ENCODE results near the gene OPCML. TPM values are rescaled to one million over a fixed set of nuclear protein-coding genes. Genes with fewer than 3 reads are reported as not detected.

The OPCML gene
- total and polyA plus RNA-seq, 2 of the 13 experiments (the other 11 are each of a cell fraction or from before 2014, with no cell fraction given), result not detected

DNA sequence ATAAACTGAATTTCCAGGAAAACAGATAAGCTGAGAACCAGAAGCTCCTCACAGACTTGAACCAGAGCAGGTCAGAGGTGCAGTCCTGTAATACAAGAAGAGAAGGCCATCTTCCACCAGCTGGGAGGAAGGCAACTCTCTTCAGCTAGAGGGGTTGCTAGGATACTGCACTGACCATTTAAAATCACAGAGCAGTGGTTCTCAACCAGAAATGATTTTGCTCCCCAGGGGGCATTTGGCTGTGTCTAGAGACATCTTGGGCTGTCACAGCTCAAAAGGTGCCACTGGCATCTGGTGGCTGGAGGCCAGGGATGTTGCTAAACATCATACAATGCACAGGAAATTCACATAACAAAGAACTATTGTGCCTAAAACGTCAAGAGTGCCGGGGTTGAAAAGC, 17.2 kb downstream of the OPCML start:
- Histone ChIP-seq H3K79me2 (ENCODE audit: insufficient read depth, low read length) (no peaks in the 10 kb centered on the region), H3K27ac (ENCODE audit: extremely low read length, insufficient read depth, low read length) (no peak overlapping the region), H3K4me2 (ENCODE audit: low read depth, low read length) (no peak overlapping the region), H3K9me3 (ENCODE audit: low read length) (no peaks in the 10 kb centered on the region), H3K36me3 (replicated peaks in 1 of 2; ENCODE audit: control insufficient read depth in 1 of 2, insufficient read depth in 2 of 2, low read length in 2 of 2) (no peaks in the 10 kb centered on the region), H3K27me3 (ENCODE audit: control insufficient read depth in 1 of 2, insufficient read depth in 2 of 2, low read length in 2 of 2) (no peaks in the 10 kb centered on the region; a peak in 1 of 5 replicates), H3K4me3 (replicated peaks in 1 of 3; ENCODE audit: insufficient read depth in 1 of 3, low read depth in 2 of 3, low read length in 3 of 3) (no peak overlapping the region), H3K9ac (ENCODE audit: insufficient read depth, low read depth, low read length) (no peak overlapping the region), H2AFZ (ENCODE audit: low read length) (no peak overlapping the region), H3K4me1 (ENCODE audit: insufficient read depth, low read length) (peaks cover 3% of the 10 kb centered on the region), H4K20me1 (ENCODE audit: insufficient read depth, low read length) (no peaks in the 10 kb centered on the region)
- BruUV-seq (replicated peaks), result no TSS peak
- ATAC-seq, result no peak
- TF ChIP-seq, protein P1, sequence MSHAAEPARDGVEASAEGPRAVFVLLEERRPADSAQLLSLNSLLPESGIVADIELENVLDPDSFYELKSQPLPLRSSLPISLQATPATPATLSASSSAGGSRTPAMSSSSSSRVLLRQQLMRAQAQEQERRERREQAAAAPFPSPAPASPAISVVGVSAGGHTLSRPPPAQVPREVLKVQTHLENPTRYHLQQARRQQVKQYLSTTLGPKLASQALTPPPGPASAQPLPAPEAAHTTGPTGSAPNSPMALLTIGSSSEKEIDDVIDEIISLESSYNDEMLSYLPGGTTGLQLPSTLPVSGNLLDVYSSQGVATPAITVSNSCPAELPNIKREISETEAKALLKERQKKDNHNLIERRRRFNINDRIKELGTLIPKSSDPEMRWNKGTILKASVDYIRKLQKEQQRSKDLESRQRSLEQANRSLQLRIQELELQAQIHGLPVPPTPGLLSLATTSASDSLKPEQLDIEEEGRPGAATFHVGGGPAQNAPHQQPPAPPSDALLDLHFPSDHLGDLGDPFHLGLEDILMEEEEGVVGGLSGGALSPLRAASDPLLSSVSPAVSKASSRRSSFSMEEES (CRISPR knock-in tag; IDR thresholded peaks at IDR 0.05), result no peak
- TF ChIP-seq ELF3 (CRISPR knock-in tag; IDR thresholded peaks at IDR 0.05) (no peak), HOXA9 (CRISPR knock-in tag; IDR thresholded peaks at IDR 0.05; ENCODE audit: borderline replicate concordance) (no peak), ZNF101 (CRISPR knock-in tag; IDR thresholded peaks at IDR 0.05; ENCODE audit: borderline replicate concordance, low read depth) (no peak), MTF1 (CRISPR knock-in tag; IDR thresholded peaks at IDR 0.05) (no peak), ZNF256 (CRISPR knock-in tag; conservative IDR thresholded peaks at IDR 0.05) (no peak), EP300 (IDR thresholded peaks at IDR 0.05; ENCODE audit: low read depth in 2 of 2, low read length in 2 of 2) (no peak), EP300 (CRISPR knock-in tag; IDR thresholded peaks at IDR 0.05; ENCODE audit: borderline replicate concordance) (no peak)
- TF ChIP-seq, protein P2, sequence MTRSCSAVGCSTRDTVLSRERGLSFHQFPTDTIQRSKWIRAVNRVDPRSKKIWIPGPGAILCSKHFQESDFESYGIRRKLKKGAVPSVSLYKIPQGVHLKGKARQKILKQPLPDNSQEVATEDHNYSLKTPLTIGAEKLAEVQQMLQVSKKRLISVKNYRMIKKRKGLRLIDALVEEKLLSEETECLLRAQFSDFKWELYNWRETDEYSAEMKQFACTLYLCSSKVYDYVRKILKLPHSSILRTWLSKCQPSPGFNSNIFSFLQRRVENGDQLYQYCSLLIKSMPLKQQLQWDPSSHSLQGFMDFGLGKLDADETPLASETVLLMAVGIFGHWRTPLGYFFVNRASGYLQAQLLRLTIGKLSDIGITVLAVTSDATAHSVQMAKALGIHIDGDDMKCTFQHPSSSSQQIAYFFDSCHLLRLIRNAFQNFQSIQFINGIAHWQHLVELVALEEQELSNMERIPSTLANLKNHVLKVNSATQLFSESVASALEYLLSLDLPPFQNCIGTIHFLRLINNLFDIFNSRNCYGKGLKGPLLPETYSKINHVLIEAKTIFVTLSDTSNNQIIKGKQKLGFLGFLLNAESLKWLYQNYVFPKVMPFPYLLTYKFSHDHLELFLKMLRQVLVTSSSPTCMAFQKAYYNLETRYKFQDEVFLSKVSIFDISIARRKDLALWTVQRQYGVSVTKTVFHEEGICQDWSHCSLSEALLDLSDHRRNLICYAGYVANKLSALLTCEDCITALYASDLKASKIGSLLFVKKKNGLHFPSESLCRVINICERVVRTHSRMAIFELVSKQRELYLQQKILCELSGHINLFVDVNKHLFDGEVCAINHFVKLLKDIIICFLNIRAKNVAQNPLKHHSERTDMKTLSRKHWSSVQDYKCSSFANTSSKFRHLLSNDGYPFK (CRISPR knock-in tag; IDR thresholded peaks at IDR 0.05; ENCODE audit: borderline replicate concordance), result no peak
- TF ChIP-seq, protein P3, sequence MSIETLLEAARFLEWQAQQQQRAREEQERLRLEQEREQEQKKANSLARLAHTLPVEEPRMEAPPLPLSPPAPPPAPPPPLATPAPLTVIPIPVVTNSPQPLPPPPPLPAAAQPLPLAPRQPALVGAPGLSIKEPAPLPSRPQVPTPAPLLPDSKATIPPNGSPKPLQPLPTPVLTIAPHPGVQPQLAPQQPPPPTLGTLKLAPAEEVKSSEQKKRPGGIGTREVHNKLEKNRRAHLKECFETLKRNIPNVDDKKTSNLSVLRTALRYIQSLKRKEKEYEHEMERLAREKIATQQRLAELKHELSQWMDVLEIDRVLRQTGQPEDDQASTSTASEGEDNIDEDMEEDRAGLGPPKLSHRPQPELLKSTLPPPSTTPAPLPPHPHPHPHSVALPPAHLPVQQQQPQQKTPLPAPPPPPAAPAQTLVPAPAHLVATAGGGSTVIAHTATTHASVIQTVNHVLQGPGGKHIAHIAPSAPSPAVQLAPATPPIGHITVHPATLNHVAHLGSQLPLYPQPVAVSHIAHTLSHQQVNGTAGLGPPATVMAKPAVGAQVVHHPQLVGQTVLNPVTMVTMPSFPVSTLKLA (IDR thresholded peaks at IDR 0.05), result no peak
- intact Hi-C loops (cut with micrococcal nuclease; ENCODE audit: unreplicated experiment) (no loop called here), in situ Hi-C loops (cut with HindIII; ENCODE audit: extremely low pct_ligation_motif_present, low pct_unique_long_range_greater_than_20kb) (no loop called here)
- POLR2A ChIA-PET, result no interaction called here
- DNase-seq (ENCODE audit: low spot score), result no peak
- 6% methylated on average over 2 of the region's 2 CpGs for WGBS (ENCODE audit: low lambda C conversion rate)
- CTCF ChIA-PET (ENCODE audit: low intra/inter-chr PET ratio, low total read pairs), result no interaction called here
- FAIRE-seq, result no peak

Measured in HepG2 (cell line).